ENCODE measurements around the gene SNRNP25.

SNRNP25 gene

GRCh38 chr16:77273-77806 lies 23.7 kb downstream of the SNRNP25 start:
- no peak for DNase-seq (ENCODE audit: low read depth, low spot score)

GRCh38 chr16:77807-78443 lies 24.3 kb downstream of the SNRNP25 start, which contains the start of gene MPG:
TSS of gene MPG (plus strand) at chr16:78225. CDS start at chr16:78310, 85 bp downstream.
- peak; percentile 64 for DNase-seq (ENCODE audit: low read depth, low spot score)

DNA sequence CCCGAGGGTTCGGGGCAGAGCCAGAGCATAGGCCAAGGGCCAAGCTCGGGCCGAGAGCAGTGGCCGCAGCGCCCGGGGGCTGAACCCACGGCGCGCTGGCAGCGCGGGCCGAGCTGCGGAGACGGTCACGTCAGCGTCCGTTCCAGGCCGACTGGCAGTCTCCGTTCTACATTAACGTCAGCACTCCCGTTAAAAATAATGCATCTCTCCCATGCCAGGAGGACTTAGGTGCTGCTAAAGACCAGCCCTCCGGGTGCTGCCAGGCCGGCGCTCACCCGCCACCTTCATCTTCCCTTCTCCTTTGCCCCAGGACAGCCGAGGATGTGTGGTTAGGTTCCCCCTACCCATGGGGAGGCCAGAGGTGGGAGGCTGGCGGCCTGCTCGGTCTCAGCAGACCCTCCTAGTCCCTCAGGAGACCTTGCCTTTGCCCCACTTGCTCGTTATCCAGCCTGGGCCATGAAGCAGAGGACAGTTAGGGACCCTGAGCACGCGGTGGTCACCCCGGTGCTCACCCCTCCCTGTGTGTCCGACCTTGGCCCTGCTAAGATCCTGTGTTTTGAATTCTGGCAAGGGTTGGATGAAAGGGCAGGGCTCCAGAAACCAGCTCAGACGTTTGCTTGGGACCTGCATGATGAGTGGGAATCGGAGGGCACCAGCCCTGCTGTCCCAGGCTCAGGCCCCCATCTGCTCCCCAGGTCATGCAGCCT lies 25.0 kb downstream of the SNRNP25 start:
- DNase-seq (ENCODE audit: low read depth, low spot score) = no peak

DNA sequence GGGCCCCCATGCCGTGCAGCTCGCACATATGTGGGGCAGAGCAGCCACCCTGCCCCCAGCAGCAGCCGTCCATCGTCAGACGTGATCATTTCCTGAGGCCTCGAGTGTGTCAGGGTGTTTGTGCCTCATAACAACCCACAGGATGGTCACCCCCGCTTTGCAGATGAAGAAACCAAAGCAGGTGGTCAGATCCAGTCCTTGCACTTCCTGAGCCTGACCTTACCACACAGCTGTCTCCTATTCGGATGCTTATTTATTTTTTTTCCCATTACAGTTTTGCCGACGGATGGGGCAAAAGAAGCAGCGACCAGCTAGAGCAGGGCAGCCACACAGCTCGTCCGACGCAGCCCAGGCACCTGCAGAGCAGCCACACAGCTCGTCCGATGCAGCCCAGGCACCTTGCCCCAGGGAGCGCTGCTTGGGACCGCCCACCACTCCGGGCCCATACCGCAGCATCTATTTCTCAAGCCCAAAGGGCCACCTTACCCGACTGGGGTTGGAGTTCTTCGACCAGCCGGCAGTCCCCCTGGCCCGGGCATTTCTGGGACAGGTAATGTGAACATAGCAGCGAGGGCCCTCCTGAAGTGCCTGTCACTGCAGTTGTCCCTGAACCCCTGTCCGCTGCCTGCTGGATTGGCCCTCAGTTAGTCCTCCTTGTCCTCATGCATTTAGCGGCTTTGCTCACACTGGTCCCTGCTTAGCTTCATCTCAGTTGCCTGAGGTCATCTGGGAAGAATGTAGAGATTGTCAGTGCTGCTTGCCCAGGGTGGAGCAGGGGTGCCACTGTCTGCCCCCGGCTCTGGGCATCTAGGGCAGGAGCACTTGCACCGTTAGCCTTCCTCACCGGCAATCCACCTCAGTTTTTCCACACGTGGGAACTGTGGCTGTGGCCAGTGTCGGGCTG lies 25.8 kb downstream of the SNRNP25 start:
- no peak for DNase-seq (ENCODE audit: low read depth, low spot score)

DNA sequence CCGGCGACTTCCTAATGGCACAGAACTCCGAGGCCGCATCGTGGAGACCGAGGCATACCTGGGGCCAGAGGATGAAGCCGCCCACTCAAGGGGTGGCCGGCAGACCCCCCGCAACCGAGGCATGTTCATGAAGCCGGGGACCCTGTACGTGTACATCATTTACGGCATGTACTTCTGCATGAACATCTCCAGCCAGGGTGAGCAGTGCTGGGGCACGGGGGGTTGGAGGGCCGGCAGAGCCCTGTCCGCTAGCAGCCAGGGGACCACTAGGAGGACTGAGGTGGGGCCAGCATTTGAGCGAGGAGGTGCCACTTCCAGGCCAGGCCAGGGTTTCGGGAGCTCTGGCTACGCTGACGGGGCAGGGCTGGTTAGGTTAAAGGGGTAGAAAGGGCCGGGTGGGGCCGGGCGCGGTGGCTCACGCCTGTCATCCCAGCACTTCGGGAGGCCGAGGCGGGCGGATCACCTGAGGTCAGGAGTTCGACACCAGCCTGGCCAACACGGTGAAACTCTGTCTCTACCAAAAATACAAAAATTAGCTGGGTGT lies 29.5 kb downstream of the SNRNP25 start:
- DNase-seq (ENCODE audit: low read depth, low spot score) = no peak

GRCh38 chr16:83781-84615 lies 30.4 kb downstream of the SNRNP25 start:
- no peak for DNase-seq (ENCODE audit: low read depth, low spot score)

DNA sequence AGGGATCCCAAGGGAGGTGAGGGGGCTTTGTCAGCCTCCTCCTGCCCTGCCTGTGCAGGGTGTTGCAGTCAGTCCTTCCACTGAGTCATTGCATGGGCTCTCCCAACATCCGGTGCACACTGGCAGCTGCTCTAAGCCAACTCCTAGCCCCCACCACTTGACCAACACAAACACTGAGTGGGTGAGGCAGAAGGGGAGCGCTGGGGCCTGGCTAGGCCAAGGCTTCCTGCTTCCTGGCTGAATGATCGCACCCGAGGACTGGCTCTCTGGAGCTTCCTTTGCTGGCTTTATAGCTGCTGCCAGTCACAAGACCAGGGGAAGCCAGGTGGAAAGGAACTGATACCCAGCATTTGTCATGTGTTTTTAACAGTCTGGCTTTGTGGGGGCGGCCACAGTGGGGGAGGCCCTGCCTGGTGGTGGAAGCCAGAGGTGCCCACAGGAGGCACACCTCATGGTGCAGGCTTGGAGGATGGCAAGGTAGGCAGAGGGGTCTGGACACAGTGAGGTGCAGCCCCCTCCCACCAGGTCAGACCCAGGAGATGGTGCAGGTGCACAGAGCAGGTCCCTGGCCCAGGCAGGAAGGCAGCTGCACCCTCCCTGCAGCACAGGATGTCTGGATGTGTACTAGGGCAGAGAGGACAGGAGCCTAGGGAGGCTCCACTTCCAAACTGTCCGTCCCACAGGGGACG lies 31.2 kb downstream of the SNRNP25 start:
- peak; percentile 38 for DNase-seq (ENCODE audit: low read depth, low spot score)

DNA sequence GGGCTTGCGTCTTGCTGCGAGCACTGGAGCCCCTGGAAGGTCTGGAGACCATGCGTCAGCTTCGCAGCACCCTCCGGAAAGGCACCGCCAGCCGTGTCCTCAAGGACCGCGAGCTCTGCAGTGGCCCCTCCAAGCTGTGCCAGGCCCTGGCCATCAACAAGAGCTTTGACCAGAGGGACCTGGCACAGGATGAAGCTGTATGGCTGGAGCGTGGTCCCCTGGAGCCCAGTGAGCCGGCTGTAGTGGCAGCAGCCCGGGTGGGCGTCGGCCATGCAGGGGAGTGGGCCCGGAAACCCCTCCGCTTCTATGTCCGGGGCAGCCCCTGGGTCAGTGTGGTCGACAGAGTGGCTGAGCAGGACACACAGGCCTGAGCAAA lies 31.8 kb downstream of the SNRNP25 start:
- no peak for DNase-seq (ENCODE audit: low read depth, low spot score)

DNA sequence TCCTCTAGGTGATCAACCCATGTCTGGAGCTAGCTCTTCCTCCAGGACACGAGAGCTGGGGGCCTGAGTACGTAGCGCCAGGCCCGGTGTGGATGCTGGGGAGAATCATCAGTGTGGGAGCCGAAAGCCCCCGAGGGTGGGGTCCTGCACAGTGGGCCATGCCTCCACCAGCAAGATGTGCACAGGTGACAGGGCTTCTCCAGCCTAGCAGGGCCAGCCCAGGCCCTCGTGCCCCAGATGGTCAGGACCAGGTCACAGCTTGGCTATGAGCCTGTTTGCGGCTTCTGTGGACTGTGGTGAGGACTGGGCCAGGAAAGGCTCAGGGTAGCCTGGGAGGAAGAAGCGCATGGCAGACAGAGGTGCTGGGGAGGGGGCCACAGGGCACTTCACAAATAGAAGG lies 32.2 kb downstream of the SNRNP25 start:
- no peak for DNase-seq (ENCODE audit: low read depth, low spot score)

GRCh38 chr16:86483-86952 lies 32.9 kb downstream of the SNRNP25 start:
- DNase-seq (ENCODE audit: low read depth, low spot score) = no peak

GRCh38 chr16:88613-89012 lies 35.0 kb downstream of the SNRNP25 start:
- DNase-seq (ENCODE audit: low read depth, low spot score) = no peak

DNA sequence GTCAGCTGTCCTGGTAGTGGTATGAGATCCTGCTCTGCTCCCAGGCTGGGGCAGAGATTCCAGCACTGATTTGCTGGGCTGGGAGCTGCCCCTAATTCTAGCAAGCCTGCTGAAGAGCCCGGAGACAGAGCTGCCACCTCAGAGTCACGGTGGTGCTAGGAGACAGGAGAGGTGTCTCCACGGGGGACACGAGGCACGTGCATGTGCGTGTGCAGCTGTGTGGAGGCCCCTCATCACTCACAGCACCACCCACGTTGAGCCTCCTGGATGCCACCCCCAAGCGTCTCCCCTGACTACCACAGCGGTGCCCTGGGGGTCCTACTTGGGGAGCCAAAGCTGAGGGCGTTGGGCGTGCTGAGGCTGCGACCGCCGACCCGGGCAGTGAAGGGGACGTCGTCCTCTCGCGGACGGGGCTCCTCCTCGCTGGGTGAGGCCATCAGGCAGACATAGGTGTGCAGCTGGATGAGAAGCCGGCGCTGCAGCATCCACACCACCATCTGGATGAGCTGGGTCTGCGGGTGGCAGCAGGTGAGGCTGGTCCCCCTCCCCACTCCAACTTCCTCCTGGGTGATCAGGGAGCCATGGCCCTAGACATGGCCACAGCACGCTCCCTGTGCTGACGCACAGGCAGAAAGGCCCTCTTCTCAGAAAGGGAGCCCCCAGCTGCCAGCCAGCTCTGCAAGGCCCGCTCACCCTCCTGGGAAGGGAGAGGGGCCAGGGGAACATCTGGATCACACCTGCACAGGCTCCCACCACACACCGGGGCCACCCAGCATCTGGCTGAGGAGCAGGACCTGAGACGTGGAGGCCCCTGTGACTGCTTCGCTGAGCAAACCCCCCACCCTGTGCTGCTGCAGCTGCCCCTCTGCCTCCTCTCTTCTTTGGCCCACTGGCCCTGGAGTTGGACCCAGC lies 36.0 kb downstream of the SNRNP25 start:
- no peak for DNase-seq (ENCODE audit: low read depth, low spot score)

GRCh38 chr16:91484-91883 lies 37.9 kb downstream of the SNRNP25 start:
- no peak for DNase-seq (ENCODE audit: low read depth, low spot score)

- no peak for DNase-seq (ENCODE audit: low read depth, low spot score)
Measured at GRCh38 chr16:92431-93339, 39.1 kb downstream of the SNRNP25 start.

DNA sequence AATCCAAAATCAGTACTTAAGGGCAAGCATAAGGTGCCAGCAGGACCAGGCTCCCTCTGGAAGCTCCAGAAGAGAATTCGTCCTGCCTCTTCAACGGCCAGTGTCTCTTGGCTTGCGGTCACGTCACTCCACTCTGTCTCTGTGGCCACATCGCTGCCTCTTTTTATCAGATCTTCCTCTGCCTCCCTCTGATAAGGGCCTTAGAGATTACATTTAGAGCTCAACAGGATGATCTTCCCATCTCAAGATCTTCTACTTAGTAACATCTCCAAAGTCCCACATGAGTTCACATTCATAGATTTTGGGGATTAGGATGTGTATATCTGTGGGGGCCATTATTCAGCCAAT lies 41.3 kb downstream of the SNRNP25 start:
- DNase-seq (ENCODE audit: low read depth, low spot score) = no peak

GRCh38 chr16:96935-97381 lies 43.3 kb downstream of the SNRNP25 start:
- peak; percentile 83 for DNase-seq (ENCODE audit: low read depth, low spot score)

GRCh38 chr16:97822-98221 lies 44.2 kb downstream of the SNRNP25 start:
- DNase-seq (ENCODE audit: low read depth, low spot score) = no peak

- DNase-seq (ENCODE audit: low read depth, low spot score) = no peak
Measured at GRCh38 chr16:100989-101388, 47.4 kb downstream of the SNRNP25 start.

All from activated naive CD8-positive, alpha-beta T cell treated with anti-CD3 and anti-CD28 coated beads, Interleukin-2, amount 50 U/mL, for 16 hours (primary cell).